ENCODE data around the gene RRP1. TPM values are rescaled to one million over a fixed set of nuclear protein-coding genes. Genes with fewer than 3 reads are reported as not detected.

Gene RRP1
- total RNA-seq, 2 experiments from 2014 or later, result 50.3 to 55.0 TPM

DNA sequence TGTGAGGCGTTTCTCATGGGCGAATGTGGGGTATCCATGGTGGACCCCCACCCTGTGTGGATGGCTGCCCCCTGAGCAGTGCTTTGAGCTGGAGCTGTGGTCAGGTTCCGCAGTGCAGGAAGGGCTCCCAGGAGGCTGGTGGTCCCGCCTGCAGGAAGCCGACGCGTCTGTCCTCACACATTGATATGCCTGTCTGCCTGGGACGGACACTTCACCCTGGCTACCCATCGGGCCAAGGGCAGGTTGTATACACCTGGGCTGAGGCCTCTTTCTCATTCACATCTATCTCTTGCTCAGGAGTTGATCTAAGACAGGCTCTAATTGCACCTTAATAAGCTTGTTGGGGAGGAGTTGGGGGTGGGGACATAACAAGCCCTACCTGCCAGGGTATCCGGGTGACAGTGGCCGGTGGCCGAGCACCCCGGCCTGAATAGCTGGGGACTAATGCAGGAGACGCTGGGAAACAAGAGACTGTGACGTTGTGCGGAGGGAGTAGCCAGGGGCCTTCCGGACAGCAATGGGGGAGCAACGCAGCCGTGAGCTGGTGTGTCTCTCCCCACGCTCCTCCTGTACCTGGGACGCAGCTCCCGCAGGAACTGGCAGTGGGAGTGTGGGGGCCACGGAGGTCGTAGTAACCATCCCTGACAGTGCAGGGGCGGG lies 48.8 kb upstream of the RRP1 start:
- ChIA-PET CTCF (ENCODE audit: unreplicated experiment) (no interaction called here), POLR2A (no interaction called here)
- BruUV-seq (replicated peaks), result no TSS peak
- TF ChIP-seq EZH2phosphoT487 (IDR thresholded peaks at IDR 0.05; ENCODE audit: borderline replicate concordance, low read depth, low read length), result no peak
- TF ChIP-seq, protein P1, sequence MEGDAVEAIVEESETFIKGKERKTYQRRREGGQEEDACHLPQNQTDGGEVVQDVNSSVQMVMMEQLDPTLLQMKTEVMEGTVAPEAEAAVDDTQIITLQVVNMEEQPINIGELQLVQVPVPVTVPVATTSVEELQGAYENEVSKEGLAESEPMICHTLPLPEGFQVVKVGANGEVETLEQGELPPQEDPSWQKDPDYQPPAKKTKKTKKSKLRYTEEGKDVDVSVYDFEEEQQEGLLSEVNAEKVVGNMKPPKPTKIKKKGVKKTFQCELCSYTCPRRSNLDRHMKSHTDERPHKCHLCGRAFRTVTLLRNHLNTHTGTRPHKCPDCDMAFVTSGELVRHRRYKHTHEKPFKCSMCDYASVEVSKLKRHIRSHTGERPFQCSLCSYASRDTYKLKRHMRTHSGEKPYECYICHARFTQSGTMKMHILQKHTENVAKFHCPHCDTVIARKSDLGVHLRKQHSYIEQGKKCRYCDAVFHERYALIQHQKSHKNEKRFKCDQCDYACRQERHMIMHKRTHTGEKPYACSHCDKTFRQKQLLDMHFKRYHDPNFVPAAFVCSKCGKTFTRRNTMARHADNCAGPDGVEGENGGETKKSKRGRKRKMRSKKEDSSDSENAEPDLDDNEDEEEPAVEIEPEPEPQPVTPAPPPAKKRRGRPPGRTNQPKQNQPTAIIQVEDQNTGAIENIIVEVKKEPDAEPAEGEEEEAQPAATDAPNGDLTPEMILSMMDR (conservative IDR thresholded peaks at IDR 0.05; ENCODE audit: low read length), result no peak
- Histone ChIP-seq H3K9me2 (ENCODE audit: insufficient read depth, low read length) (no peaks in the 10 kb centered on the region), H3K4me1 (ENCODE audit: insufficient read depth, low read length, poor library complexity, severe bottlenecking) (no peaks in the 10 kb centered on the region), H3K4me3 (ENCODE audit: low read depth, low read length, poor library complexity, severe bottlenecking) (no peak overlapping the region), H3K4me2 (ENCODE audit: low read length) (no peak overlapping the region), H4K20me1 (ENCODE audit: insufficient read depth, low read length) (no peaks in the 10 kb centered on the region), H2AFZ (ENCODE audit: low read length) (no peak overlapping the region), H3K36me3 (ENCODE audit: insufficient read depth, low read length) (peaks cover 17% of the 10 kb centered on the region), H3K79me2 (ENCODE audit: insufficient read depth, low read depth, low read length) (no peaks in the 10 kb centered on the region), H3K27ac (ENCODE audit: low read depth, low read length, poor library complexity, severe bottlenecking) (no peak overlapping the region), H3K9me3 (ENCODE audit: low read length) (no peaks in the 10 kb centered on the region)
- DNase-seq (ENCODE audit: low spot score), result no peak
- intact Hi-C loops (cut with micrococcal nuclease; ENCODE audit: unreplicated experiment), result no loop called here

DNA sequence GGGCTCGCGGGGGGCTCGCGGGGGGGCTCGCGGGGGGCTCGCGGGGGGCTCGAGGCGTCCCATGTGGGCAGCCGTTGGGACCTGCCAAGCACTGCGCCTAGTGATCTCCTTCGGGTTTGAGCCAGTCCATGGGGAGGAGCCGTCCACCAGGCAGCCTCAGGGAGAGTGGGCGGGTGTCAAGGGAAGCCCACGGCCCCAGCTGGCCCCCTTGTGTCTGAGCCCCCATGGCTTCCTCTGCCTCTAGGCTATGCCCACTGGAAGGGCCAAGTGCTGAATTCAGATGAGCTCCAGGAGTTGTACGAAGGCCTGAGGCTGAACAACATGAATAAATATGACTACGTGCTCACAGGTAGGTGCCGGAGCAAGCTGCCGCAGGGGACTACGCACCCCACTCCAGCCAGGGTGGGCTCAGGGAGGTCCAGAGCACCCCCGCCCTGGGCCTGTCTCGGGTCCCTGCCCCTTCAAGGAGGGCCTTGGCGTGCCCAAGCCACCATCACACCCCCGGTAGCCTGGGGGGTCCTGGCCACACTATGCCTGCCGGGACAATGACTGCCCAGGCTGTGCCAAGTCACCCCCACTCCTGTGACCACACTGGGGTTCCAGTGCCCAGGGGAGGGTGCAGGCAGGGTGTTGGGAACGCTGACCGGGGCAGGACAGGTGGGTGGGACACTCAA lies 47.8 kb upstream of the RRP1 start:
- no peaks in the 10 kb centered on the region for H3K9me3 ChIP-seq (ENCODE audit: low read length)
- no peak for TF ChIP-seq EZH2phosphoT487 (IDR thresholded peaks at IDR 0.05; ENCODE audit: borderline replicate concordance, low read depth, low read length)
- TF ChIP-seq, protein P1 (conservative IDR thresholded peaks at IDR 0.05; ENCODE audit: low read length), result no peak
- ChIA-PET CTCF (ENCODE audit: unreplicated experiment) (no interaction called here), POLR2A (no interaction called here)
- no peaks in the 10 kb centered on the region for H3K4me1 ChIP-seq (ENCODE audit: insufficient read depth, low read length, poor library complexity, severe bottlenecking)
- H4K20me1 ChIP-seq (ENCODE audit: insufficient read depth, low read length), result no peaks in the 10 kb centered on the region
- no TSS peak for BruUV-seq (replicated peaks)
- no peaks in the 10 kb centered on the region for H3K9me2 ChIP-seq (ENCODE audit: insufficient read depth, low read length)
- H3K79me2 ChIP-seq (ENCODE audit: insufficient read depth, low read depth, low read length), result no peaks in the 10 kb centered on the region
- intact Hi-C loops (cut with micrococcal nuclease; ENCODE audit: unreplicated experiment), result no loop called here
- H3K4me3 ChIP-seq (ENCODE audit: low read depth, low read length, poor library complexity, severe bottlenecking), result no peak overlapping the region
- DNase-seq (ENCODE audit: low spot score), result no peak
- no peak overlapping the region for H3K27ac ChIP-seq (ENCODE audit: low read depth, low read length, poor library complexity, severe bottlenecking)
- H3K36me3 ChIP-seq (ENCODE audit: insufficient read depth, low read length), result peaks cover 17% of the 10 kb centered on the region
- no peak overlapping the region for H3K4me2 ChIP-seq (ENCODE audit: low read length)
- no peak overlapping the region for H2AFZ ChIP-seq (ENCODE audit: low read length)

DNA sequence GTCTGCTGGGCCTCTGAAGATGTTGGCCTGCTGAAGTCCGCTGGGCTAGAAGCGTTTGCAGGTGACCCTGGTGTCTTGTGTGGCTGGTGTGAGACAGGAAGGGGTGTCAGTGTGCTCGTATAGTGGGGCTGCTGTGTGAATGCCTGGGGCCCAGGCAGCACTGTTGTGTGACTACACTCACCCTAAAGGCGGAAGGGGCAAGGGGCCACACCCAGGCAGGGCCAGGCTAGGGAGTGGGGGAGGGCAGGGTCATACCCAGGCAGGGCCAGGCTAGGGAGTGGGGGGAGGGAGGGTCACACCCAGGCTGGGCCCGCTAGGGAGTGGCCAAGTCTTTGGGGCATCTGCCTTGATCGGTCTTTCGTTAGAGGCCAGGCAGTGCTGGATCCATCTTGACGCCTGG lies 45.4 kb upstream of the RRP1 start:
- BruUV-seq (replicated peaks), result no TSS peak
- intact Hi-C loops (cut with micrococcal nuclease; ENCODE audit: unreplicated experiment), result no loop called here
- no peaks in the 10 kb centered on the region for H4K20me1 ChIP-seq (ENCODE audit: insufficient read depth, low read length)

More for the DNA sequence above, 45.4 kb upstream of the RRP1 start:
- H3K9me2 ChIP-seq (ENCODE audit: insufficient read depth, low read length), result no peaks in the 10 kb centered on the region
- POLR2A ChIA-PET, result no interaction called here
- TF ChIP-seq EZH2phosphoT487 (IDR thresholded peaks at IDR 0.05; ENCODE audit: borderline replicate concordance, low read depth, low read length), result no peak
- TF ChIP-seq, protein P1 (conservative IDR thresholded peaks at IDR 0.05; ENCODE audit: low read length), result no peak
- H3K4me3 ChIP-seq (ENCODE audit: low read depth, low read length, poor library complexity, severe bottlenecking), result no peak overlapping the region
- no peak for DNase-seq (ENCODE audit: low spot score)
- H3K4me1 ChIP-seq (ENCODE audit: insufficient read depth, low read length, poor library complexity, severe bottlenecking), result no peaks in the 10 kb centered on the region
- CTCF ChIA-PET (ENCODE audit: unreplicated experiment), result no interaction called here
- H2AFZ ChIP-seq (ENCODE audit: low read length), result no peak overlapping the region
- H3K79me2 ChIP-seq (ENCODE audit: insufficient read depth, low read depth, low read length), result no peaks in the 10 kb centered on the region
- peaks cover 14% of the 10 kb centered on the region for H3K36me3 ChIP-seq (ENCODE audit: insufficient read depth, low read length)
- H3K9me3 ChIP-seq (ENCODE audit: low read length), result no peaks in the 10 kb centered on the region
- no peak overlapping the region for H3K27ac ChIP-seq (ENCODE audit: low read depth, low read length, poor library complexity, severe bottlenecking)
- no peak overlapping the region for H3K4me2 ChIP-seq (ENCODE audit: low read length)

Measured in OCI-LY7 (cell line).